Measurements from ENCODE around the gene CXCL11. TPM values are rescaled to one million over a fixed set of nuclear protein-coding genes. Genes with fewer than 3 reads are reported as not detected.
A peak's percentile ranks its signal among the peaks of the same experiment; 100 is the strongest.
"Not testable (repeated sequence)": the region's sequence is repeated elsewhere in the genome, so short reads cannot be mapped to it uniquely, and the experiment has no call there.

The CXCL11 gene
- total and polyA plus RNA-seq, 2 experiments from 2014 or later: 0.81 to 1.9 TPM

DNA sequence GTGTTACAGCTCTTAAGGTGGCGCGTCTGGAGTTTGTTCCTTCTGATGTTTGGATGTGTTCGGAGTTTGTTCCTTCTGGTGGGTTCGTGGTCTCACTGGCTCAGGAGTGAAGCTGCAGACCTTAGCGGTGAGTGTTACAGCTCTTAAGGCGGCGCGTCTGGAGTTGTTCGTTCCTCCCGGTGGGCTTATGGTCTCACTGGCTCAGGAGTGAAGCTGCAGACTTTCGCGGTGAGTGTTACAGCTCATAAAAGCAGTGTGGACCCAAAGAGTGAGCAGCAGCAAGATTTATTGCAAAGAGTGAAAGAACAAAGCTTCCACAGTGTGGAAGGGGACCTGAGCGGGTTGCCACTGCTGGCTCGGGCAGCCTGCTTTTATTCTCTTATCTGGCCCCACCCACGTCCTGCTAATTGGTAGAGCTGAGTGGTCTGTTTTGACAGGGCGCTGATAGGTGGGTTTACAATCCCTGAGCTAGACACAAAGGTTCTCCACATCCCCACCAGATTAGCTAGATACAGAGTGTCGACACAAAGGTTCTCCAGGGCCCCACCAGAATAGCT is 14.1 kb upstream of the CXCL11 start:
- not testable (repeated sequence) for H3F3A ChIP-seq (replicated peaks; ENCODE audit: low read depth); H3K36me3 ChIP-seq (ENCODE audit: insufficient read depth); H3K36me3 Mint-ChIP-seq (ENCODE audit: low read depth); H3K9me3 Mint-ChIP-seq; H3K4me2 ChIP-seq; H3K79me2 ChIP-seq (replicated peaks; ENCODE audit: insufficient read depth); H3K27ac Mint-ChIP-seq; H4K20me1 ChIP-seq (replicated peaks; ENCODE audit: insufficient read depth); H3K4me1 ChIP-seq (ENCODE audit: insufficient read depth); H3K27me3 ChIP-seq (ENCODE audit: insufficient read depth); ATAC-seq; H3K27me3 Mint-ChIP-seq (ENCODE audit: insufficient read depth, low read depth, poor library complexity); DNase-seq (ENCODE audit: low spot score); H3K9me2 ChIP-seq (ENCODE audit: insufficient read depth); H3K4me3 Mint-ChIP-seq; H3K4me1 Mint-ChIP-seq; H3K27ac ChIP-seq (ENCODE audit: low read depth)
- peak overlapping the region; percentile 74; the same call in 1 of the 2 replicates for H2AFZ ChIP-seq
- 0 out of 2 replicates have a peak overlapping the region, but pooled peaks have one; percentile 20 for H3K4me3 ChIP-seq

DNA sequence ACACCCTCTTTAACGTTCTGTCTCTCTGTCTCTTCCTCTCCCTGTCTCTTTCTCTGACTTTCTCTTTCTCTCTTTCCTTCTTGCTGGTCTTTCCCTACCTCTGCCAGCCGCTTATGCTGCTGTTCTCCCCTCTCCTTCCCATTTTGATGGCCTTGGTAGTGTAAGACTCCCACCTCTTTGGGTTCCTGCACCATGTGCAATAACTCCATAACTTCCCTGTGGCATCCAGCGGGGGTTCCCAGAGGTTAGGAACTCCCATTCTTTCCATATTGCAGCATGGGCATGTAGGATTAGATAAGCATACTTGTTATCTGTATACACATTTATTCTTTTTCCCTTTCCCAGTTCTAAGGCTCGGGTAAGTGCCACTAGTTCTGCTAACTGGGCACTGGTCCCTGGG is 8.8 kb upstream of the CXCL11 start:
- DNase-seq (ENCODE audit: low spot score); H3K79me2 ChIP-seq (replicated peaks; ENCODE audit: insufficient read depth); H3K4me1 Mint-ChIP-seq; H3K4me2 ChIP-seq; H3K9me2 ChIP-seq (ENCODE audit: insufficient read depth); H3K27me3 ChIP-seq (ENCODE audit: insufficient read depth); H4K20me1 ChIP-seq (replicated peaks; ENCODE audit: insufficient read depth); H3F3A ChIP-seq (replicated peaks; ENCODE audit: low read depth); ATAC-seq; H3K27ac Mint-ChIP-seq; H3K4me3 ChIP-seq; H3K27me3 Mint-ChIP-seq (ENCODE audit: insufficient read depth, low read depth, poor library complexity); H3K4me3 Mint-ChIP-seq; H3K36me3 Mint-ChIP-seq (ENCODE audit: low read depth); H2AFZ ChIP-seq; H3K27ac ChIP-seq (ENCODE audit: low read depth); H3K36me3 ChIP-seq (ENCODE audit: insufficient read depth); H3K4me1 ChIP-seq (ENCODE audit: insufficient read depth): not testable (repeated sequence)
- peaks cover 17% of the 10 kb centered on the region for H3K9me3 Mint-ChIP-seq

DNA sequence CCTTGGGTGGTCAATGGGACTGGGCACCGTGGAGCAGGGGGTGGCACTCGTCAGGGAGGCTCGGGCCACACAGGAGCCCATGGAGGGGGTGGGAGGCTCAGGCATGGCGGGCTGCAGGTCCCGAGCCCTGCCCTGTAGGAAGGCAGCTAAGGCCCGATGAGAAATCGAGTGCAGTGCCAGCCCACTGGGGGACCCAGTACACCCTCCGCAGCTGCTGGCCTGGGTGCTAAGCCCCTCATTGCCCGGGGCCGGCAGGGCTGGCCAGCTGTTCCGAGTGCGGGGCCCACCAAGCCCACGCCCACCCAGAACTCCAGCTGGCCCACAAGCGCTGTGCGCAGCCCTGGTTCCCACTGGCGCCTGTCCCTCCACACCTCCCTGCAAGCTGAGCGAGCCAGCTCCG is 7.4 kb upstream of the CXCL11 start:
- H3K9me3 Mint-ChIP-seq: peaks cover 17% of the 10 kb centered on the region
- H3K27ac Mint-ChIP-seq; H3K27me3 ChIP-seq (ENCODE audit: insufficient read depth); H2AFZ ChIP-seq; H3K79me2 ChIP-seq (replicated peaks; ENCODE audit: insufficient read depth); H3K36me3 Mint-ChIP-seq (ENCODE audit: low read depth); H3K4me3 Mint-ChIP-seq; H3K4me1 Mint-ChIP-seq; H3K4me1 ChIP-seq (ENCODE audit: insufficient read depth); H3K4me2 ChIP-seq; ATAC-seq; H3K27ac ChIP-seq (ENCODE audit: low read depth); H3F3A ChIP-seq (replicated peaks; ENCODE audit: low read depth); H3K27me3 Mint-ChIP-seq (ENCODE audit: insufficient read depth, low read depth, poor library complexity); H4K20me1 ChIP-seq (replicated peaks; ENCODE audit: insufficient read depth); DNase-seq (ENCODE audit: low spot score); H3K4me3 ChIP-seq; H3K36me3 ChIP-seq (ENCODE audit: insufficient read depth); H3K9me2 ChIP-seq (ENCODE audit: insufficient read depth): not testable (repeated sequence)

DNA sequence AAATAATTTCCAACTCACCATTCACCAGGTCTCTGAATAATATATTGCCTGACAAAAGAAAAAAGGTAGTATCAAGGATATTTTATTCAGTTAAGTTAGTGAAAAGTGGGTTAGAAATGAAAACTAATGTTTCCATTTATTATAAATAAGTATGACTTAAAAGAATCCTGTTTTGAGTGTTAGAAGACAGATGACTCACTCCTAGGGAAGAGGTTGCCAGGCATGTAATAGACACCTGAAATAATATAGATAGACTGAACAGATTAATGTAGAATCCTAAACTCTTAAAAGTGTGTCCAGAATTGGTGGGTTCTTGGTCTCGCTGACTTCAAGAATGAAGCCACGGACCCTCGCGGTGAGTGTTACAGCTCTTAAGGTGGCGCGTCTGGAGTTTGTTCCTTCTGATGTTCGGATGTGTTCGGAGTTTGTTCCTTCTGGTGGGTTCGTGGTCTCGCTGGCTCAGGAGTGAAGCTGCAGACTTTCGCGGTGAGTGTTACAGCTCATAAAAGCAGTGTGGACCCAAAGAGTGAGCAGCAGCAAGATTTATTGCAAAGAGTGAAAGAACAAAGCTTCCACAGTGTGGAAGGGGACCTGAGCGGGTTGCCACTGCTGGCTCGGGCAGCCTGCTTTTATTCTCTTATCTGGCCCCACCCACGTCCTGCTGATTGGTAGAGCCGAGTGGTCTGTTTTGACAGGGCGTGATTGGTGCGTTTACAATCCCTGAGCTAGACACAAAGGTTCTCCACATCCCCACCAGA is 6.5 kb upstream of the CXCL11 start:
- H3K36me3 ChIP-seq (ENCODE audit: insufficient read depth); H4K20me1 ChIP-seq (replicated peaks; ENCODE audit: insufficient read depth); H3K27ac ChIP-seq (ENCODE audit: low read depth); H3K4me3 ChIP-seq; H3K27me3 Mint-ChIP-seq (ENCODE audit: insufficient read depth, low read depth, poor library complexity); H3K9me2 ChIP-seq (ENCODE audit: insufficient read depth); H3K36me3 Mint-ChIP-seq (ENCODE audit: low read depth); H3K27me3 ChIP-seq (ENCODE audit: insufficient read depth); H3K4me1 ChIP-seq (ENCODE audit: insufficient read depth); H3K27ac Mint-ChIP-seq; H3F3A ChIP-seq (replicated peaks; ENCODE audit: low read depth); H2AFZ ChIP-seq; H3K4me3 Mint-ChIP-seq; ATAC-seq; H3K4me1 Mint-ChIP-seq; H3K4me2 ChIP-seq; DNase-seq (ENCODE audit: low spot score); H3K79me2 ChIP-seq (replicated peaks; ENCODE audit: insufficient read depth): not testable (repeated sequence)
- peaks cover 17% of the 10 kb centered on the region for H3K9me3 Mint-ChIP-seq
